Astrocyte of the spinal cord (primary cell): Measurements from ENCODE around the gene NDC1.
"Not testable (repeated sequence)": the region's sequence is repeated elsewhere in the genome, so short reads cannot be mapped to it uniquely, and the experiment has no call there.

Experiments
- DNase-seq: peaks from one replicate; pipeline ENCODE4 v3.0.0; 2011; ENCODE audit warnings: low read depth, low spot score
- H3K4me3 ChIP-seq: 2 replicates; pipeline ENCODE4 v1.5.1; 2011; ENCODE audit warnings: low read depth, mild to moderate bottlenecking, low read length, moderate library complexity
- CTCF ChIP-seq: IDR thresholded peaks from 2 replicates; pipeline ENCODE4 v1.5.1; 2012; ENCODE audit warnings: low read depth, mild to moderate bottlenecking, low read length, inconsistent platforms
- in situ Hi-C: cut with HindIII; loops from 2 replicates; pipeline ENCODE4 v1.10.0; 2017; ENCODE audit warnings: low sequenced_read_pairs

Gene NDC1

GRCh38 chr1:53826367-53826766 is 11.7 kb downstream of the NDC1 start:
- TF ChIP-seq CTCF: peak; percentile 39
- peak; percentile 17 for DNase-seq
- in situ Hi-C loops: no loop called here
- H3K4me3 ChIP-seq: no peak overlapping the region

- DNase-seq: no peak
- TF ChIP-seq CTCF: no peak
- in situ Hi-C loops: no loop called here
- no peak overlapping the region for H3K4me3 ChIP-seq
Observed at GRCh38 chr1:53825306-53825705, 12.8 kb downstream of the NDC1 start.

- no peak for DNase-seq
- no peak for TF ChIP-seq CTCF
- in situ Hi-C loops: no loop called here
- H3K4me3 ChIP-seq: no peak overlapping the region
Observed at GRCh38 chr1:53822931-53823330, 15.2 kb downstream of the NDC1 start.

- DNase-seq: no peak
- TF ChIP-seq CTCF: no peak
- in situ Hi-C loops: no loop called here
- H3K4me3 ChIP-seq: no peak overlapping the region
Observed at GRCh38 chr1:53821380-53821779, 16.7 kb downstream of the NDC1 start.

- in situ Hi-C loops: no loop called here
- no peak overlapping the region for H3K4me3 ChIP-seq
- TF ChIP-seq CTCF: no peak
- DNase-seq: no peak
Observed at GRCh38 chr1:53819387-53819786, 18.7 kb downstream of the NDC1 start.

GRCh38 chr1:53816584-53816983 is 21.5 kb downstream of the NDC1 start:
- H3K4me3 ChIP-seq, DNase-seq, in situ Hi-C loops: not testable (repeated sequence)

GRCh38 chr1:53815484-53815883 is 22.6 kb downstream of the NDC1 start:
- DNase-seq, H3K4me3 ChIP-seq, in situ Hi-C loops: not testable (repeated sequence)

GRCh38 chr1:53811414-53811851 is 26.7 kb downstream of the NDC1 start:
- in situ Hi-C loops: no loop called here
- H3K4me3 ChIP-seq: no peak overlapping the region
- TF ChIP-seq CTCF: peak; percentile 12
- no peak for DNase-seq
